ENCODE data around the gene PRR14L.
"Not testable (repeated sequence)": the region's sequence is repeated elsewhere in the genome, so short reads cannot be mapped to it uniquely, and the experiment has no call there.

GRCh38 chr22:31711226-31711625 is 38.7 kb downstream of the PRR14L start:
- TF ChIP-seq CTCF (IDR thresholded peaks at IDR 0.05; ENCODE audit: low read depth, low read length); POLR2A (IDR thresholded peaks at IDR 0.05; ENCODE audit: extremely low read depth, insufficient read length); MAX (IDR thresholded peaks at IDR 0.05; ENCODE audit: low read depth, low read length): not testable (repeated sequence)

Measured in NB4 (cell line).